H1 (cell line): ENCODE measurements around the gene KRTAP5-1.

Source experiments
- NRF1 ChIP-seq: IDR thresholded peaks from 2 replicates; pipeline ENCODE4 v1.6.1; 2011; ENCODE audit warnings: mild to moderate bottlenecking, low read depth, low read length, improper control_type of control experiment
- POLR2AphosphoS5 ChIP-seq: IDR thresholded peaks from 2 replicates; pipeline ENCODE4 v1.6.1; 2011; ENCODE audit warnings: low read depth, low read length

- TF ChIP-seq NRF1 (no peak), POLR2AphosphoS5 (no peak)
Observed at GRCh38 chr11:1625541-1625940, 40.5 kb upstream of the KRTAP5-1 start.
